GM10248 (cell line): ENCODE measurements around the gene SPRED2.
"Not testable (repeated sequence)": the region's sequence is repeated elsewhere in the genome, so short reads cannot be mapped to it uniquely, and the experiment has no call there.

ENCODE experiments used
- CTCF ChIA-PET: fragments of 300-600 bp; sonication (Branson Sonifier 250); formaldehyde crosslinking; extraction: SDS; loops from one replicate; lab custom pipeline; 2021; ENCODE audit warnings: antibody characterized with exemption; lab: Yijun Ruan, JAX
- POLR2A ChIA-PET: fragments of 350-650 bp; sonication (Branson Sonifier 250); formaldehyde crosslinking; extraction: SDS; loops from one replicate; lab custom pipeline; 2020; ENCODE audit warnings: antibody characterized with exemption; lab: Yijun Ruan, JAX
- DNase-seq: peaks from one replicate; pipeline ENCODE4 v3.0.0; 2012; ENCODE audit errors: extremely low spot score
- TF ChIP-seq, protein P1 (sequence below): IDR thresholded peaks from 2 replicates; pipeline ENCODE4 v1.5.1; 2012; ENCODE audit warnings: mild to moderate bottlenecking, low read depth; ENCODE audit errors: extremely low read depth, missing control alignments, control extremely low read depth

Gene SPRED2

DNA sequence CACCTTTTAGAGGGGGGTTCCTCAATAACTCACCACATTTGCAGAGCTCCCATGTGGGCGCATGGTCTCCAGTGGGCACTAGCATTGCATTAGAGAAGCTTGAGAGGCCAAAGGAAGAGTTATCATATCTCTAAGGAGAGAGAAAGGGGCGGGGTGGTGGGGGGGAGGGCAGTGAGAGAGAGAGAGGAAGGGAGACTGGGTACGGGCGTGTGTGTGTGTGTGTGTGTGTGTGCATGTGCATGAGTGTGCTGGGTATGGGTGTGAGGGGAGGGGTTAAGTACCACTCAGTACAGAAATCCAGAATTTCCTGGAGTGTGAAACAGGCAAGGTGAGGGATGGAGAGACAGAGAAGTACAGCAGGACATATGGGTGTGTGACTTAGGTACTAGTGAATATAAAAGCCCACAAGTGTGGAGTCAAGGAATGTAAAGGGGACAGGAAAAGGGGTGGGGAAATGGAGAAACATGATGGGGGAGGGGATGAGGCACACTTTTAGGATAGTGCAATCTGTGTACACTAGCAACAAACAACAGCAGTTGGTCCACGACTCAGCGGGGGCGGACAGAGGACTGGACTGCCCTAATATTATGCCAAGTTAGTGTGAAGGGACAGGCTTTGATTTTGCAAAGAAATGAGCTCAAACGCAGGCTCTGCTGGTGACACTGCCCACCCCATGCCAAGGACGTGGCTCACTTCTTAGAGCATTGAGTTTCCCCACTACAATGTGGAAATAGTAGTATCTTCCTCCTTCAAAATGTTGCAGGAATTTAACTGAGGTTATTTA is 91.3 kb downstream of the SPRED2 start:
- ChIA-PET POLR2A (no interaction called here), CTCF (interaction anchor here (0.8 to 1.8 kb wide), 4 partner anchors 9 to 20 kb away, joined by 3 to 6 read pairs (median 5); no protein-coding TSS in a partner anchor)

DNA sequence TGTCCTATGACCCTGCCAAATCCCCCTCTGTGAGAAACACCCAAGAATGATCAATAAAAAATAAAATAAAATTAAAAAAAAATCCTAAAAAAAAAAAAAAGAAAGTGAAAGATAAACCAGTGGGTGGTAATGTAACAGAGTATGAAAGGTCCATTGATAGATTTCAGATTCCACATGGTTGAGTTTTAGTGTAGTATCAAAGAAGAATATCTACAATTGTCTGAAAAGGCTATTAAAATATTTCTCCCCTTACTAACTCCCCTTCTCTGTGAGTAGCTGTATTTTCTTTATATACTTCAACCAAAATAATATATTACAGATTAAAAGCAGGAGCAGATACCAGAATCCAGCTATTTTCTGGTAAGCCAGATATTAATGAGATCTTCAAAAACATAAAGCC is 92.8 kb downstream of the SPRED2 start:
- TF ChIP-seq, protein P1, sequence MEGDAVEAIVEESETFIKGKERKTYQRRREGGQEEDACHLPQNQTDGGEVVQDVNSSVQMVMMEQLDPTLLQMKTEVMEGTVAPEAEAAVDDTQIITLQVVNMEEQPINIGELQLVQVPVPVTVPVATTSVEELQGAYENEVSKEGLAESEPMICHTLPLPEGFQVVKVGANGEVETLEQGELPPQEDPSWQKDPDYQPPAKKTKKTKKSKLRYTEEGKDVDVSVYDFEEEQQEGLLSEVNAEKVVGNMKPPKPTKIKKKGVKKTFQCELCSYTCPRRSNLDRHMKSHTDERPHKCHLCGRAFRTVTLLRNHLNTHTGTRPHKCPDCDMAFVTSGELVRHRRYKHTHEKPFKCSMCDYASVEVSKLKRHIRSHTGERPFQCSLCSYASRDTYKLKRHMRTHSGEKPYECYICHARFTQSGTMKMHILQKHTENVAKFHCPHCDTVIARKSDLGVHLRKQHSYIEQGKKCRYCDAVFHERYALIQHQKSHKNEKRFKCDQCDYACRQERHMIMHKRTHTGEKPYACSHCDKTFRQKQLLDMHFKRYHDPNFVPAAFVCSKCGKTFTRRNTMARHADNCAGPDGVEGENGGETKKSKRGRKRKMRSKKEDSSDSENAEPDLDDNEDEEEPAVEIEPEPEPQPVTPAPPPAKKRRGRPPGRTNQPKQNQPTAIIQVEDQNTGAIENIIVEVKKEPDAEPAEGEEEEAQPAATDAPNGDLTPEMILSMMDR, result no peak
- no peak for DNase-seq
- ChIA-PET CTCF (interaction anchor here (0.9 to 1.5 kb wide), 3 partner anchors 8 to 19 kb away, joined by 3 to 6 read pairs (median 5); no protein-coding TSS in a partner anchor), POLR2A (no interaction called here)

More for the DNA sequence above, 91.3 kb downstream of the SPRED2 start:
- no peak for DNase-seq
- TF ChIP-seq, protein P1, result no peak

GRCh38 chr2:65338830-65339495 is 93.4 kb downstream of the SPRED2 start:
- POLR2A ChIA-PET, CTCF ChIA-PET, DNase-seq: not testable (repeated sequence)

GRCh38 chr2:65337915-65338314 is 94.5 kb downstream of the SPRED2 start:
- CTCF ChIA-PET, DNase-seq, POLR2A ChIA-PET: not testable (repeated sequence)

GRCh38 chr2:65334714-65335113 is 97.7 kb downstream of the SPRED2 start:
- CTCF ChIA-PET, result no interaction called here
- TF ChIP-seq, protein P1, result no peak
- no peak for DNase-seq
- POLR2A ChIA-PET, result no interaction called here

DNA sequence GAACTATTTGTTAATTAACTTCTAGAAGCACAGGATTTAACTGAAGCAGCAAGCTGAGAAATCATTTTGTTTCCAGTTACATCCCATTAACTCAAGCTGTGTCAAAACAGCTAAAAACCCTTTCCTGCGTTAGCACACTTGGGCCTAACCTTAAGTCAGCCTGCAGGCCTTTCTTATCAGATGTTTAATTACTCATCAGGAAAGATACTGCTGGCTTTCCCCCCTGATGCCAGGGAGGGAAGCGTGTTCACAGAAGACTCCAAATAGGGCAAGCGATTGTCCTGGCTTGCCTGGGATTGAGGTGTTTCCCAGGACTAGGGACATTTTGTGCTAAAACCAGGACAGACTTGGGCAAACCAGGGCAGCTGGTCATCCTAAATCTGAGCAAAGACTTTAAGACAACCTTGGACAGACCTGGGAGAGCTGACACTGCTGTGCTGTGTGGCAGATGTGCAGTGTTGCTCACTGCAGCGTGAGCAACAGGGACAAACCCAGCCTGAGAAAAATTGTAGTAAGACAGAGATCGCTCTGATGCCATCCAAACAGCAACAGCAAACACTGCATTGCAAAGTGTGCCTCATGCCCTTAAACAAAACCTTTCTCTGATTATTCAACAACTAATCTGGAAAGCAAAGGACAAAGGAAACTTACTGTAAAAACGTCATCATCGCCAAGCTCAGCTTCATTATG is 100.9 kb downstream of the SPRED2 start:
- CTCF ChIA-PET, result interaction anchor here (0.9 to 3.3 kb wide), 5 partner anchors 8 to 35 kb away, joined by 3 to 14 read pairs (median 3); no protein-coding TSS in a partner anchor
- no peak for DNase-seq
- POLR2A ChIA-PET, result no interaction called here
- TF ChIP-seq, protein P1, result no peak

- no peak for DNase-seq
- ChIA-PET CTCF (interaction anchor here (1.0 to 1.7 kb wide), 3 partner anchors 11 to 23 kb away, joined by 3 to 4 read pairs (median 4); no protein-coding TSS in a partner anchor), POLR2A (no interaction called here)
- TF ChIP-seq, protein P1, result no peak
These were observed 102.9 kb downstream of the SPRED2 start for GRCh38 chr2:65329525-65329924.
